GM18502 (cell line): ENCODE measurements around the gene UROS.
A peak's percentile ranks its signal among the peaks of the same experiment; 100 is the strongest.

Source experiments
- ATAC-seq: cut with Tn5 transposase; IDR thresholded peaks from one replicate; pipeline ENCODE4 v1.9.1; 2021; ENCODE audit warnings: mild to moderate bottlenecking; ENCODE audit not compliant: unreplicated experiment, poor library complexity

The UROS gene

DNA sequence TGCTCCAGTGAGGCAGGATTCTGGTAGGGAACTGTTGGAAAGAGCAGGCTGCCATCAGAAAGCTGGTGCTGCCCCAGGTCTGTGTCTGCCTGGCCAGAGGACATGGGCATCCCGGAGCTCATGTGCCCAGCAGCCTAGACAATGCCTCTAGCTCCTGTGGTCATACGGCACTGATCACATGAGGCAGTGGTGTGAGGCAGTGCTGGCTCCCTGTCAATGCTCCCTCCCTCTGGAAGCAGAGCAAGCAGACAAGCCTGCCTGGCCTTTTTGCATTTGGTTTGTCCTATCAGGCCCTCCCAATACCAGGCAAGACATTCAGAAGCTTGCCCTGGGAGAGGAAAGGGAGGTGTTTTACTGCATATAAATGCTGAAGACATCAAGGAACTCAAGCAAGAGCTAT is 27.9 kb downstream of the UROS start:
- ATAC-seq, result no peak

DNA sequence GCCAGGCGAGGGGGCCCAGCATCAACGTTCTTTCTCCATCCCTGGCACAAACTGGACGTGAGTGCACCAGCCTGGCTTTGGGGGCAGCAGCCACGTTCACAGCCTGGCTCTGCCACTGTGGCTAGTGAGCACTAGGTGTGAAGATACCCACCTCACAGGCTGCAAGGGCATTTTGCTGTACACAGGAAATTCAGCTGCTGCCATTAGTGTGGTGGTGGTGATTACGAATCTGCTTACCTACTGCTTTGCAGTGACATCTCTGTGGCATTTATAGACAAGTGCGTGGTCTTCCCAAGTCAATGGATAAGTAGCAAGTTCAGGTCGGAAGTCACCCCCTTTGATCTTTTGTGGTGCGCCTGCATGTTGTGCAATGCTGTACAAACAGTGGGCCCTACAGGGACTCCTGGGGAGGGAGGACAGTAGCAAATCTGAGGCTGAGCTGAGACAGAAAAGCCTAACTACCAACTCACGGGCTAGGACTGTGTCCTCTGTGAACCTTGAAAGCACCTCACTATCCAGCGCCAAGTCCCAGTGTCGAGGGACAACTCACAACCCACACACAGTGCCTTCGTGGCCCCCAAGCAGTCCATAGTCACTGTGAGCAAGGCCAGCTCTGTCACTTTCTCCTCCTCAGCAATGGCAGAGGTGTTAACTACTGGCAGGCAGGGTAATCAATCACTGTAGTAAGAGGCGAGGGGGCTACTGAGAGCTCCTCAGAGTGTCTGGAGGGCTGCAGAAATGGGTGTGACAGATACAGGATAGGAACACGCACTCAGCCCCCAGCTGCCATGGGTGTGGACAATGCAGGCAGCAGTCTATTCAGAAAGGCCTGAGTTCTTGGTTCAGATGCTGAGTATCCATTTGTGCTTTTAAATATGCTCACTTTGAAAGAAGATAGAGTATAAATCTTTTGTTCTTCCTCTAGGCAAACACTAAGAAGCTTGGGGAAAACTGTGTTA is 30.4 kb downstream of the UROS start:
- no peak for ATAC-seq

DNA sequence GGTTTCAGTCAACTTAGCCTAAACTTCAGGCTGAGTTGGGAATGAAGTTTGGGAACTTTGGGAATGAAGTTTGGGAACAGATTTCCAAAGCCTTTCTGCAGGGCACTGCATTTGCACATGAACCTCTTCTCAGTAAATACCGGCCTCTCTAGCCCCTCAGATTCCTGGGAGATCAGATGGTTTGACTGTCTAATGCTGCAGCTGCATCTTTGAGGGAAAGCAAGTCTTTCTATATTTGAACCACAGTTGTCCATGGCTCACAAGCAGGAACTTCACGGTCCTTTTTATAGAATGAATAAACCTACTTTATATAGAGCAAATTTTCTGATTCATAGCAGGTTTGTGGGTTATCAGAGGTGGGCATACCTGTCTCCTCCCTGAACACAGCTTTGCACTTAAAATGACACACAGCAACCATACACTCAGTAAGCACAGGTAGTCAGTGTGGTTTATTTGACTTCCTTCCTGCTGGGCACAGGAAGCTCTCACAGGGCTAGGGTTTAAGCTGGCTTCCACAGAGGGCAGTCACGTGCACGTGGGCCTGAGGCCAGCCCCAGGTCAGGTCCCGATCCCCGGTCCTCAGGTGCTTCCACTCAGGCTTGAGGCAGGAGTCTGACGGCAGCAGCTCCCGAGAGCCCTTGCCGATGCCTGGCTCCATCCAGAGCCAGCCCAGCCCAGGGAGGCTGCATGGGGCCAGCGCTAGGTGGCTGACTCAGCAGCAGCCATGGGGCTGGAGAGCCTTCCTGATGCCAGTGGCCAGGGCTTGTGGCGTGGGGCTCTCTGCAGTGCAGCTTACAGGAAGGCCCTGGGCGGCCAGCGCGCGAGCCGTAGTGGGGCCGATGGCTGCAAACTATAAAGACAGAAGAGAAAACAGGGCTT is 34.7 kb downstream of the UROS start:
- no peak for ATAC-seq

DNA sequence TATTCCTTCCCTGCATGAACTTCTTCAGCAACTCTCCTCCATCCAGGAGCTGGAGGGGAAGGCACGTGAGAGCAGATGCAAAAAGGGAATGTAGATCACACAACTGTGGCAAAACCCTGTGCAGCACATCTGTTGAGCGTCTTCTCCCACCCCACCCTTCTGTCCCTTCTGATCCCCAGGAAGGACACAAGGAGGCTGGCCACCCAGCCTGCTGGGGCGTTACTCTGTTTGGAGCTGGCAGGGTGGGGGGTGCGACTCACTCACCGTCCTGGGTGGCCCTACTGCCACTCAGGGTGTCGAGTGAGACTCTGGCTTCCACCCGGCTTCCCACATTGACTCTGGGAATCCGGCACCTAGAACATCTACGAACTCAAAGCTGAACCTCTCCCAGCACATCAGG is 37.3 kb downstream of the UROS start:
- no peak for ATAC-seq

DNA sequence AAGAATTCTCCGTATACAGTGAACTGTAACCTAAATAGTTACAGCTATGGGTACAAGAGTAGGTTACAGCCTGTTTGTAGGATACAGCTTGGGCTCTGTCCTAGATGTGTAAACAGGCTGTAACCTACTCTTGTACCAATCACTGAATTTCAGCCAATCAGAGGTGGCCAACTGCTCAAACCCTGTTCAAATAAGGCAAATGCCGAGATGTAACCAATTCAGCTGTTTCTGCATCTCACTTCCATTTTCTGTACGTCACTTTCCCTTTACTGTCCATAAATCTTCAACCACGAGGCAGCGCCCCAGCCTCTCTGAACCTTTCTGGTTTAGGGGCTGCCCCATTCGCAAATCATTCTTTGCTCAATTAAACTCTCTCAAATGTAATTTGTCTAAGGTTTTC is 39.1 kb downstream of the UROS start:
- ATAC-seq, result peak; percentile 84

DNA sequence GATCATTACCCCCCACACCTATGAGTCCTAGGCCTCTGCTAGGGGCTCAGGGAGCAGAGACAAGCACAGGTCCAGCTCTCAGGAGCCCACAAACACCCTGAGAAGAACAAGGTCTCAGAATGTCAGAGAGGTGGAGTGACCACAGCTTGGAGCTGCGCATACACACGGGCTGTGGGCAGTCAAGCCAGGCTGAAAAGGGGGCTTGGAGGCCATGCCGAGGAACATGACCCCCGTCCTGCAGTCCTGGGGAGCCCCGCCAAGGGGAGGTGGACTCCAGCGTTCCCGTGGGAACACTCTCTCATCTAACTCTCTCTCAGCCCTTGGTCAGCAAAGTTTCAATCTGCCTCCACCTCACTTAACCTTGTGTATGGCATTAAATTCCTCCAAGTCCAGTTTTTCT is 39.6 kb downstream of the UROS start:
- ATAC-seq, result no peak

DNA sequence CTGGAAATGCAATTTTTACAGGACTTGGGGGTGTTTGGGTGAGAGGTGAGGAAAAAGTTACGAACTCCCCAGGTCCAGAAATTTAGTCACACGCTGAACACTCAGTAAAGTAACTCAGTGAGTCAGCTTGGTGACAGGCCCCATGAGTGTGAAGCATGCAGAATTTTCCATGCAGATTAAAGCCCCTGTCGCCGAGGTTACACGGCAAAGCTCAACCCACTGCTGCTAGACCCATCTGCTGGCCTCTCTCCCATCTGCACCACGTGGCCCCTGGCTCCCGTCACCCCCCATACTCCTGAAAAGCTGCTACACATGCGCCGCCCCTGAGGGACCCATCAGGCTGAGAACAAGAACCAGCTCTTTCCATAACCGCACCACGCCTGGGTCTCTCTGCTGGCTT is 40.4 kb downstream of the UROS start:
- ATAC-seq, result no peak

DNA sequence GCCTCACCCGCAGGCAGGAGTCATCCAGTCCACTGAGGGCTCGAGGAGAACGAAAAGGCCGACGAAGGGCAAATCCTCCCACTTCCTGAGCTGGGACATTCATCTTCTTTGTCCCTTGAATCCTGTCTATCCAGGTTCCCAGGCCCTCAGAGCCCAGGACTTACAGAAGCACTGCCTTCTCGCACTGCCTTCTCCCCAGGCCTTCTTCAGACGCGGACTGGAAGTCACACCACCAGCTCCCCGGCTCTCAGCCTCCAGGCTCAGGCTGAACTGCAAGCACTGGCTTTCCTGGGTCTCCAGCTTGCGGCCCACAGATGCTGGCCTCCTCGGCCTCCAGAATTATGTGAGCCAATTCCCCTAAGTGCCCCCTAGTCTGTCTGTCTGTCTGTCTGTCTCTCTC is 41.0 kb downstream of the UROS start:
- no peak for ATAC-seq

DNA sequence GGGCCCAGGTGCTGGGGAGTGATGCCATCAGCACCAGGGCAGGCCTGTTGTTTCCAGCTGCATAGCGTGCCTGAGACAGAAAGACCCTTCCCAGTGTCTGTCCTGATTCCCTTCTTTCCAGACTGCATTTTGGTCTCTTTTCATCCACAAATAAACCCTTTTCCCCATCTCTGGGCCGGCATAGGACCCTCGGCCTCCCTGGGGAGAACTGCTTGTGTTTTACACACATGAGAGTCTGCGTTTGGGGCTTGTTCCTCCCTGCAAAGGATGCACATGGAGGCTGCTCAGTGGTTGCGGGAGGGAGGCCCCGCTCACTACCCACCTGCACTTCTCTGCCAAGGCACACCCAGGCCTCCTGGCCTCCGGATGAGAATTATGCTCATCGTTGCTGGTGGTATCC is 41.7 kb downstream of the UROS start:
- no peak for ATAC-seq

DNA sequence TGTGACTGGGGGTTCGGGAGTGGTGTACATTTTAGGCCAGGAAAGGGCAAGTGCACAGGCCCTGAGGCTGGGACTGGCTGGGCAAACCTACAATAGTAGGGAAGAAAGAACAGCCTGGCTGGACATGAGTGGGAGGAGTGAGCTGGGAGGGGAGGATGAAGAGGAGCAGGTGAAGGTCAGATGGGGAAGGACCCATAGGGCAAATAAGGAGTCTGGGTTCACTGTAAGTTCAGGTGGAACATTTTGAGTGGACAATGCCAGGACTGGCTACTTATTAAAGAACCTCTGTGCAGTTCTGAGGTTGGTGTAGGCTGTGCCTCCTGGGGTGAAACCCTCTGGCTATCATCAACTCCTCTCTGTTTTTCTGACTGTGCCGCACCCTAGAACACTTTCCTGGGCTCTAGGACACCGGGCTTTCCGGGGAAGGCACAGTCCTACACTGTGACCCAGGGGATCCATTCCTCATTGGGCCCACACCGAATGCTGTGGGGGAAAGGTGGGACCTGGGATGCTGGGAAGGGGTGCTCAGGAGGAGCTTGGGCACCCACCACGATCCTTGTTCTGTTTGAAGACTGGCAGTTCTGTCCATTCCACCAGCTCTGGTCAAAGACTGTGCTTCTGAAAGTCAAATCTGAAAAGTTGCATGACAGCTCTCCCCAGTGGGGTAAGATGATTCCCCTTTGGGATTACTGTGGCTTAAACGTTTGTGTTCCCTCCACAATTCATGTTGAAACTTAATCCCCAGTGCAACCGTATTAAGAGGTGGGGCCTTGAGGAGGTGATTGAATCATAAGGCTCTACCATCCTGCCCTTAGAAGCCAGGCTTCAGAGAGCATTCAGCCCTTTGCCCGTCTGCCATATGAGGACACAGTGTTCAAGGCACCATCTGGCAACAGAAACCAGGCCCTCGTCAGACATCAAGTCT is 43.4 kb downstream of the UROS start:
- no peak for ATAC-seq

DNA sequence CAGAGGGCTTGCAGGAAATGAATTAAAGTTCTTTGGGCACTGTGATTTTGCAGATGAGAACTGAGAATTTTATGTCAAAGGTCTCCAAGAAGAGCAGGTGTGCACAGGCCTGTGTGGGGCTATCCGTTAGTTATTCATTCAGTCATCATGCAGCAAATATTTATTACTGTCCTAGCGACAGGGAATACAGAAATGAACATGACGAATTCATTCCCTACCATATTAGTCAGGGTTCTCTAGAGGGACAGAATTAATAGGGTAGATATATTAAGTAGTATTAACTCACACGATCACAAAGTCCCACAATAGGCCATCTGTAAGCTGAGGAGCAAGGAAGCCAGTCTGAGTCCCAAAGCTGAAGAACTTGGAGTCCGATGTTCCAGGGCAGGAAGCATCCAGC is 44.5 kb downstream of the UROS start:
- no peak for ATAC-seq

DNA sequence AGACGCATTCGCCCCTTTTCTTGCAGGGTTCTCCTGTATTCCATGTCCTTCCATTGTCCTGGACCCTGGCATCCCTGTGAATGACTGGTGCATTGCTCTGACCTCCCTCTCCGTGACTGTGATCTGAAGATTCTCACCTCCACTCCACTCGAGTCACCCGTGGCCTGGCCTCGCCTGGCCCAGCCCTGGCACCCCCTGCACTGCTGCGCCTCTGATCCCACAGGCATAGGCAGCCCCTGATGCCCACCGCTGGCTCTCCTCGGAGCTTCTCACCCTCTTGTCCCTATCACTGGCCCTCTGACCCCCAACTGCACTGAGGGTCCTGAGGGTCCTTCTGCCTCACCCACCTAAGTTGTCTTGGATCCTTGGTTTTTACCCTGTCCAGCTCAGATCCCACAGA is 45.3 kb downstream of the UROS start:
- no peak for ATAC-seq

DNA sequence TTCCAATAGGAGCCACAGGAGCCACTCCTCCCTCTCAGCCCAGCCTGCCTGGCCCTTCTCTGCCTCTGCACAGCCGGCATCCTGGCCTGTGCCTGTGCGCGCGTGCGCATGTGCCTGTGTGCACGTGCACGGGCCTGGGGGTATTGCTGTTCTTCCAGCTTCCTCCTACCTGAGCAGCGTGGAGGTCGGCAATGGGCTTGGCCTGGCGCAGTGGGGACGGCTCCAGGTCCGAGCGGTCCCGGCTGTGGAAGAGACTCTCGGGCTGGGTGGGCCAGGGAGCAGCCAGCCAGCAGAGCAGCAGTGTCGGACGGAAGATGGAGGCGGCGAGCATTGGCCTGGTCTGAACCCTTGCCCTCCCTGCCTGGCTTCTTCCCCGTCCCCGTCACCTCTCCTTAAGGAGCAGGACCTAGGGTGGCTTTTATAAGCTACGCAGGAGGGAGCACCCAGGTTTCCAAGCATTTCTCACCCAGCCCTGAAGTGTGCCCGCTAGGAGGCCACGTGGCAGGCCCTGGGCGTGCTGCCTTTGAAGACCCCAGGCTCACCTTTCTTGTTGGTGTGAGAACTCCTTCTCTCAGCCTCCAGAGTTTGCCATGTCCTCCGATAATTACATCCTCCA is 47.5 kb downstream of the UROS start, which contains the start of gene MMP21:
Gene MMP21, minus strand, starts transcription at position 331 of the 616 bp plus-strand sequence. Its CDS starts 0 bp downstream, at position 331.
- no peak for ATAC-seq

DNA sequence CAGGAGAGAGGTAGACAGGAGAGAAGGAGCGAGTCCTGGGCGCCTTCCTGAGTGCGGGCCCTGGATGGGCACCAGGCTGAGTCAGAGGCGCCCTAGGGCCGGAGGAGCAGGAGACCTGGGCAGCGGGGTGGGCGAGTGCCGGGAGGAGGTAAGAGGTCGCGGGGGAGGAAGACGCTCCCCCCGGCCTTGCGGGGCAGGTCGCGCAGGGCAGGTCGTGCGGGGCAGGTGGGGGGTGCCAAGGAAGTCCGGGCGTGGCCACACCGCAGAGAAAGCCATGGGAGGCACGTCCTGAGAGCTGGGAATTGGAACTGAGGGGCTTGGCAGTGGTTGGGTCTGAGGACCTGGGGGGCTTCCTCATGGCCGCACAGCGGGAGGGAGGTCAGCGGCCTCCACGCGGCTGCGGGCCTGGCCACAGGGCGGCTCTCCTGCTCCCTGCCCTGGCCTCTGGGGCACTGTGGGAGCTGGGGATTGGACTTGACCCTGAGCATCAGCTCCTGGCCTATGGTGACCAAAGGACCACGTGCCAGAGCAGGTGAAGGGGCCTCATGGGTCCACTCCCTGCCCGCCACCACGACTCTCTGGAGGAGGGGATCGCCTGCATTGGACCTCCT is 48.4 kb downstream of the UROS start:
- ATAC-seq, result no peak

DNA sequence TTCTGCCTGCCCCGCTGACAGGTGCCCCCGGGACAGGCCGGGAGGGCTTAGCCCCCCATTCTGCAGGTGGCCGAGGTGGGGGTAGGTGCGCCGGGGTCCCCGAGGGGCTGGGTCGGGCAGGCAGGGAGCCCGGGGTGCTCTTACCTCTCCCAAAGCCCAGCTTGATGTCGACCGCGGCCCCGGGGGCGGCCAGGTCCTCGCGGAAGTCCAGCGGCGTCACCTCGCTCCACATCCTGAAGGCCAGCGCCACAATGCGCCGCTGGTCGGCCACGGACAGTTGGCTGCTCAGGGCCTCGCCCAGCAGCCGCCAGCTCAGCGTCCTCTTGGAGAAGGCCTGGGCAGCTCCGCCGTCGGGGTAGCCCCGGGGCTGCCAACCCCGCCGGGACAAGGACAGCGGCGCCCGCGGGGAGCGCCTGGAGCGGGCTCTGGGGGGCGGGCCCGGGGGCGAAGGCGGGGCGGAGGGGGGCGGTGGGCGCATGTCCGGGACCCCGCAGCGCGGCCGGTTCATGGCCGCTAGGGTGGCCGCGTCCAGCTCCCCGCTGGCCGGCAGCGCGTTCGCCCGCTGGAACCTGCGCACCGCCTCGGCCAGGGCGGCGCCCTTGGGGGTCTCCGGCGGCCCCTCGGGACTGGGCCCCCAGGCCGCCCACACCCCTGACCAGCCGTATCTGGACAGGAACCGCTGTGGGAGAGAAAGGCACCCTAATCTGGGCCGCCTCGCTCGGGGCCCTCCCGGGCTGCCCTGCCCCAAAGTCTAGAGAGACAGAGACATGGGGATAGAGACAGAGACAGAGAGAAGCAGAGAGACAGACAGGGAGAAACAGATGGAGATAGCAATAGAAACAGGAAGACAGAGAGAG is 49.1 kb downstream of the UROS start:
- ATAC-seq, result no peak

DNA sequence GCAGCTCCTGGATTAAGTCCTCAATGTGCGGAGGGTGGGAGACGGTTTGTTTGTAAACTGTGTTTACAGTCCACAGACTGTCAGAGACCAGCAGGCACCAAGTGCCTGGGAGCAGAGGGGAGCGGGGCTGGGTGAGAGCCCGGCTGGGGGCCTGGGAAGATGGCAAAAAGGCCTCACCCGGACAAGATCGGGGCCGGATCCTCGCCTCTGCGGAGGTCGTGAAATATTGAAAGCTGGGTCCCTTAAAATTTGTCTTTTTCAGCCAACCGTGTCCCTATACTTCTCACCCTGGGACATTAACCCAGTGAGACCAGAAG is 50.2 kb downstream of the UROS start:
- no peak for ATAC-seq

DNA sequence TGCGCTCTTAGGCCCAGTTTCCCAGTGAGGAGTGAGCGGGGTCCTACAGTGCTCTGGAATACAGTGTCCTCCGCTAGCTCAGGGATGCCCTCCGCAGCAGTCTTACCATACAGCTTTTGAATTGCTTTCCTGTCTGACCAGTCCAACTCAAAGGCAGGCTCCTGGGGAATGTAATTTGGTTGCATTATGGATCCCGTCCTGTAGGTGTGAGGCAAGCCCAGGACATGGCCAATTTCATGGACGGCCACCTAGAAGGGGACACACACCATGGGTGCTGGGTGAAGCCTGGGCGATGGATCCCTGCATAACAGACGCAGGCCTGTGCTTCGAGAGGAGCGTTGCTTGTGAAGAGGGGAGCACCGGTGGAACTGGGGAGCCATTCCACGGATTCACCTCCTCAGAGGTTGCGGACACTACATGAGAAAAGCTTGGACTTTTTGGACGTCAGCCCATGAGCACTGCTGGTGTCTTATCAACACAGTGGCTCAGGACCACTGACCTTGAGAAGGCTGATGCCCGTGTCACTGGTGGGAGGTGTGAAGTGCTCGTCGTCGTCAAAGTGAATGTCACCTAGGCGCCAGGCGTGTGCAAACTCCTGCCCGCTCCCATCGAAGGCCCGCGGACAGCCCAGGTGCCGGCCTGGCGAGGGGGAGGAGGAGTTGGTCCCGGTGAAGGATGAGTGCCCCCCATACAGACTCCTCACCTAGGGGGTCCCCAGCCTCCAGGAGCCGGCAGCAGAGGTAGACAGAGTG is 50.8 kb downstream of the UROS start:
- no peak for ATAC-seq

DNA sequence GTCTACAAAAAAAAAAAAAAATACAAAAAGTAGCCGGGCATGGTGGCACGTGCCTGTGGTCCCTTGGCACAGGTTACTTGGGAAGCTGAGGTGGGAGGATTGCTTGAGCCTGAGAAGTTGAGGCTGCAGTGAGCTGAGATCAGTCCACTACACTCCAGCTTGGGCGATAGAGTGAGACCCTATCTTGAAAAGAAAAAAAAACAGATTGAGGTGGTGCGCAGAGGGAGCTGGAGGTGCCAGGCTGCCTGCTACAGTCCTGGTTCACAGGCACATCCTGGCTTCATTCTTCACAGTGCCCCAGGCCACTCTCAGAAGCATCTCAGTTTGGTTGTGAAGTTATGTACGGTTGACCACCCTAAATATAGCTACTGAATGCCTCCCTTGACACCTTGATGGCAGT is 52.2 kb downstream of the UROS start:
- ATAC-seq, result no peak
